Testis (tissue), 2 donors: ENCODE measurements around the gene SNX1.

Source experiments
- POLR2A ChIP-seq: fragments of 450-650 bp; IDR thresholded peaks from one replicate; pipeline ENCODE4 v1.6.1; 2017; ENCODE audit warnings: antibody characterized with exemption, mild to moderate bottlenecking, moderate library complexity
- TF ChIP-seq, protein P1 (sequence below), 3 experiments: fragments of 450-650 bp in 2 of 3; fragments of 200-600 bp in 1 of 3; sonication (generic) in 1 of 3; IDR thresholded peaks; one replicate each; pipeline ENCODE4 v1.5.1; 2016 to 2019; ENCODE audit warnings: antibody characterized with exemption in 3 of 3, mild to moderate bottlenecking in 2 of 3, moderate library complexity in 1 of 3

DNA sequence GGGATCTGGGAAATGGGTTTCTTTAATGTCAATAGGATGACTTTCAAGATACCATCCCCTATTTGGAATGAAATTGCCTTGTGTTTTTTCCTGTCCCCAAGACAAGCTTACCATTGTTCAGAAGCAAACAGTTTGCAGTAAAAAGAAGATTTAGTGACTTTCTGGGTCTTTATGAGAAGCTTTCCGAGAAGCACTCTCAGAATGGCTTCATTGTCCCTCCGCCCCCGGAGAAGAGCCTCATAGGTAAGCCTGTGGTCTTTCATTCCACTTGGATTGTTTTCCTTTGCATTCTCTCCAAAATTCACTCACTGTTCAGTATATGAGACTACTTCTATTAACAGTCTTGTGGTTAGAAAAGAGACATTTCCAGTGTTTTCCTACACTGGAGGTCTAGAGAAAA, 30.2 kb downstream of the SNX1 start:
- TF ChIP-seq, protein P1, sequence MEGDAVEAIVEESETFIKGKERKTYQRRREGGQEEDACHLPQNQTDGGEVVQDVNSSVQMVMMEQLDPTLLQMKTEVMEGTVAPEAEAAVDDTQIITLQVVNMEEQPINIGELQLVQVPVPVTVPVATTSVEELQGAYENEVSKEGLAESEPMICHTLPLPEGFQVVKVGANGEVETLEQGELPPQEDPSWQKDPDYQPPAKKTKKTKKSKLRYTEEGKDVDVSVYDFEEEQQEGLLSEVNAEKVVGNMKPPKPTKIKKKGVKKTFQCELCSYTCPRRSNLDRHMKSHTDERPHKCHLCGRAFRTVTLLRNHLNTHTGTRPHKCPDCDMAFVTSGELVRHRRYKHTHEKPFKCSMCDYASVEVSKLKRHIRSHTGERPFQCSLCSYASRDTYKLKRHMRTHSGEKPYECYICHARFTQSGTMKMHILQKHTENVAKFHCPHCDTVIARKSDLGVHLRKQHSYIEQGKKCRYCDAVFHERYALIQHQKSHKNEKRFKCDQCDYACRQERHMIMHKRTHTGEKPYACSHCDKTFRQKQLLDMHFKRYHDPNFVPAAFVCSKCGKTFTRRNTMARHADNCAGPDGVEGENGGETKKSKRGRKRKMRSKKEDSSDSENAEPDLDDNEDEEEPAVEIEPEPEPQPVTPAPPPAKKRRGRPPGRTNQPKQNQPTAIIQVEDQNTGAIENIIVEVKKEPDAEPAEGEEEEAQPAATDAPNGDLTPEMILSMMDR (IDR thresholded peaks at IDR 0.05): no peak
- no peak for TF ChIP-seq POLR2A
